K562 (cell line): ENCODE measurements around the gene ADIPOR1. TPM values are rescaled to one million over a fixed set of nuclear protein-coding genes. Genes with fewer than 3 reads are reported as not detected.

Source experiments
- ILF3 ChIP-seq: fragments of 450-650 bp; IDR thresholded peaks from 2 replicates; pipeline ENCODE4 v1.6.1; 2018; ENCODE audit warnings: antibody characterized with exemption, mild to moderate bottlenecking, moderate library complexity, borderline replicate concordance
- JUNB ChIP-seq: fragments of 450-650 bp; formaldehyde crosslinking; conservative IDR thresholded peaks from 2 replicates; pipeline ENCODE4 v1.4.0; 2020; ENCODE audit warnings: mild to moderate bottlenecking
- LARP7 ChIP-seq: fragments of 450-650 bp; IDR thresholded peaks from 2 replicates; pipeline ENCODE4 v1.6.1; 2016
- ZNF318 ChIP-seq, 2 experiments: fragments of 450-650 bp; IDR thresholded peaks; 2 replicates each; pipeline ENCODE4 v1.6.1; 2016; ENCODE audit warnings: mild to moderate bottlenecking in 2 of 2, borderline replicate concordance in 1 of 2, low read depth in 1 of 2, moderate library complexity in 1 of 2
- polyA plus RNA-seq, 8 experiments: library from polyadenylated mRNA; depleted of rRNA in 4 of 8; stranded (reverse) in 5 of 8; unstranded in 3 of 8; fragments of >200 nt; fragmentation: Nextera tagmentation in 2 of 8; fragmentation: Illumina TruSeq in 1 of 8; extraction: Ambion mirVana in 2 of 8; extraction: Trizol in 1 of 8; gene quantifications; 2 replicates each; pipeline versions ENCODE4 v1.2.1 to v1.2.3, GENCODE V29; 2011 to 2014; ENCODE audit warnings: inconsistent platforms in 1 of 8, missing spikeins in 1 of 8
- total RNA-seq, 7 experiments: library from RNA; depleted of rRNA in 6 of 7; stranded (reverse); fragments of >200 nt in 6 of 7; fragmentation: Illumina TruSeq in 2 of 7; extraction: Trizol in 2 of 7; gene quantifications; 2 replicates each; pipeline versions ENCODE4 v1.2.1 to v1.2.3, GENCODE V29; 2011 to 2021; ENCODE audit warnings: low replicate concordance in 1 of 7

The ADIPOR1 gene
- total and polyA plus RNA-seq, 9 of the 15 experiments (the other 6 are each of a cell fraction or from before 2014, with no cell fraction given), result 29.0 to 217 (median 100) TPM

- TF ChIP-seq ZNF318 (IDR thresholded peaks at IDR 0.05; ENCODE audit: borderline replicate concordance in 1 of 2, low read depth in 1 of 2) (no peak), LARP7 (no peak), ILF3 (no peak), JUNB (CRISPR knock-in tag) (no peak)
Observed at GRCh38 chr1:203002951-203003350, 44.8 kb upstream of the ADIPOR1 start (continued).
